ENCODE data around the gene DMKN. TPM values are rescaled to one million over a fixed set of nuclear protein-coding genes. Genes with fewer than 3 reads are reported as not detected.
A peak's percentile ranks its signal among the peaks of the same experiment; 100 is the strongest.

The DMKN gene
- total and polyA plus RNA-seq, 2 of the 8 experiments (the other 6 are each of a cell fraction or from before 2014, with no cell fraction given), result 290 to 330 TPM

DNA sequence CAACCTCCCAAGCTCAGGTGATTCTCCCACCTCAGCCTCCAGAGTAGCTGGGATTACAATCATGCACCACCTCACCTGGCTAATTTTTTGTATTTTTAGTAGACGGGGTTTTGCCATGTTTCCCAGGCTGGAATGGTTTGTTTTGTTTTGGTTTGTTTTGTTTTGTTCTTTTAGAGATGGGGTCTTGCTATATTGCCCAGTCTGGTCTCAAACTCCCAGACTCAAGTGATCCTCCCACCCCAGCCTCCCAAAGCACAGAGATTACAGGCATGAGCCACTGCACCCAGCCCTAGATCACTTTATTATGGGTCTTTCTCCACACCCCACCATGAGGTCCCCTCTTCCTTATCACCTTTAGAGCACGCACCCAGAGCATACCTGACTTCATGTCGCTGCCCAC lies 15.2 kb downstream of the DMKN start:
- H3K56ac ChIP-seq (replicated peaks; ENCODE audit: insufficient read length, low read depth, low read length), result no peak overlapping the region
- no peak for FAIRE-seq
- no peaks in the 10 kb centered on the region for H3K27me3 ChIP-seq (replicated peaks in 1 of 4; ENCODE audit: control insufficient read depth in 3 of 4, extremely low read depth in 1 of 4, insufficient read depth in 3 of 4, low read length in 3 of 4)
- H2BK12ac ChIP-seq (ENCODE audit: low read depth, low read length), result no peak overlapping the region
- H3K9ac ChIP-seq (replicated peaks in 1 of 4; ENCODE audit: extremely low read depth in 1 of 4, low read depth in 3 of 4, low read length in 3 of 4), result no peak overlapping the region; a peak in 2 of 7 replicates
- H3K4me1 ChIP-seq (replicated peaks in 1 of 4; ENCODE audit: control insufficient read depth in 3 of 4, insufficient read depth in 4 of 4, low read length in 3 of 4), result peaks cover 0 to 5% (median 3%) of the 10 kb centered on the region in 4 experiments; a peak in 3 of 7 replicates
- H3K79me2 ChIP-seq (ENCODE audit: control insufficient read depth in 1 of 2, insufficient read depth in 2 of 2, low read length in 2 of 2), result no peaks in the 10 kb centered on the region
- no peak overlapping the region for H3K23ac ChIP-seq (ENCODE audit: insufficient read length)
- no peak overlapping the region for H3K18ac ChIP-seq (ENCODE audit: extremely low read depth, low read length)
- H3K79me1 ChIP-seq (ENCODE audit: low read depth, low read length), result no peaks in the 10 kb centered on the region
- no peak overlapping the region for H3K27ac ChIP-seq (ENCODE audit: low read depth, low read length)
- no peak overlapping the region for H3K4me2 ChIP-seq (ENCODE audit: insufficient read depth in 1 of 2, low read depth in 2 of 2, low read length in 2 of 2)
- H2BK20ac ChIP-seq (ENCODE audit: low read length), result no peak overlapping the region
- no peak overlapping the region for H2AK5ac ChIP-seq (ENCODE audit: low read depth, low read length)
- no peaks in the 10 kb centered on the region for H3K23me2 ChIP-seq (ENCODE audit: low read depth, low read length)
- no peak for DNase-seq (ENCODE audit: low read depth in 1 of 2, low spot score in 2 of 2)
- no peak overlapping the region for H2BK120ac ChIP-seq (replicated peaks; ENCODE audit: low read depth, low read length)
- no peak overlapping the region for H2BK5ac ChIP-seq (ENCODE audit: low read depth, low read length)
- H3K4ac ChIP-seq (replicated peaks; ENCODE audit: insufficient read length, low read depth, low read length), result no peak overlapping the region
- POLR2A ChIA-PET (ENCODE audit: partially characterized antibody), result interaction anchor here (0.6 to 4.1 kb wide), 7 partner anchors 9 to 217 kb away, joined by 3 to 110 read pairs (median 4); partner anchors contain the start of gene CD22
- no peak overlapping the region for H4K91ac ChIP-seq (replicated peaks; ENCODE audit: insufficient read length, low read length)
- peaks cover 2 to 17% of the 10 kb centered on the region in 2 experiments for H4K20me1 ChIP-seq (replicated peaks in 1 of 2; ENCODE audit: control insufficient read depth in 1 of 2, insufficient read depth in 2 of 2, low read length in 2 of 2)
- no peak overlapping the region for H2BK15ac ChIP-seq (ENCODE audit: low read length)
- H3K14ac ChIP-seq (ENCODE audit: insufficient read length), result no peak overlapping the region
- WGBS, 2 experiments (ENCODE audit: extremely low coverage in 1 of 2, insufficient coverage in 1 of 2, insufficient read length in 1 of 2, insufficient replicate concordance in 2 of 2, low coverage in 1 of 2, low lambda C conversion rate in 2 of 2, missing lambda C conversion rate in 1 of 2), result 88% methylated on average over 3 of the region's 3 CpGs; no CpG with 5 or more reads in 1 of the 2 experiments
- TF ChIP-seq KDM1A (IDR thresholded peaks at IDR 0.05; ENCODE audit: borderline replicate concordance, low read length) (peak; percentile 23; the same call in 1 of the 2 replicates), TBP (IDR thresholded peaks at IDR 0.05; ENCODE audit: low read depth, low read length) (no peak)
- CTCF ChIA-PET (ENCODE audit: partially characterized antibody), result interaction anchor here (0.7 to 2.2 kb wide), 9 partner anchors 9 to 231 kb away, joined by 3 to 15 read pairs (median 4); no protein-coding TSS in a partner anchor
- no peak overlapping the region for H2AFZ ChIP-seq (ENCODE audit: low read length)
- H3K4me3 ChIP-seq (ENCODE audit: extremely low read depth in 1 of 4, insufficient read depth in 2 of 4, low read depth in 3 of 4, low read length in 4 of 4), result no peak overlapping the region
- no peaks in the 10 kb centered on the region for H3K9me3 ChIP-seq (ENCODE audit: insufficient read depth in 2 of 2, low read depth in 1 of 2, low read length in 1 of 2)
- 0 out of 2 replicates have a peak overlapping the region, but pooled peaks have one; percentile 8 for H4K8ac ChIP-seq (ENCODE audit: extremely low read depth, insufficient read depth, low read length)
- peaks cover 11 to 45% (median 32%) of the 10 kb centered on the region in 4 experiments for H3K36me3 ChIP-seq (ENCODE audit: control insufficient read depth in 2 of 4, insufficient read depth in 4 of 4, low read length in 3 of 4)
- H4K5ac ChIP-seq (ENCODE audit: insufficient read length, low read depth, low read length), result no peak overlapping the region

Data from H1 (cell line).